NCI-H2081 (cell line): Measurements from ENCODE around the gene UBE2E1.
A peak's percentile ranks its signal among the peaks of the same experiment; 100 is the strongest.

Source experiments
- DNase-seq, 2 experiments: peaks; one replicate each; lab custom pipeline; 2025; lab: John Stamatoyannopoulos, UW

The UBE2E1 gene

DNA sequence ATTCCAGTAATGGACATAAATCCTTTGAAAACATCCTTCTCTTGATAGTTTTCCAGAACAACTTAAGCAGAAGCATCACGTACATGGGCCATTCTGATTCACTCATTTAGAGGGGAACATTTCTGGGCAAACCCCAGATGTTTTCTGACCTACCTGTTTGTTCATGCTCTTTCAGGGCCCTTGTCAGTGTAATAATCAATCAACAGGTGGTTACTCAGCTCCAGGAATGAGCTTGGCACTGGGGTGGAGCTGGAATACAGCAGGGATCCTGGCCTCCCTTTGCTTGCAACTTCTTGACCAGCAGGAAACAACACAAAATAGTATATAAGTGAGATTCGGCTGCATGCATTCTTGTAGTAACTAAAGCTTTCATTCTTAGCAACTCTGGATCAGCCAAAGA lies 9.2 kb upstream of the UBE2E1 start:
- DNase-seq, result no peak

DNA sequence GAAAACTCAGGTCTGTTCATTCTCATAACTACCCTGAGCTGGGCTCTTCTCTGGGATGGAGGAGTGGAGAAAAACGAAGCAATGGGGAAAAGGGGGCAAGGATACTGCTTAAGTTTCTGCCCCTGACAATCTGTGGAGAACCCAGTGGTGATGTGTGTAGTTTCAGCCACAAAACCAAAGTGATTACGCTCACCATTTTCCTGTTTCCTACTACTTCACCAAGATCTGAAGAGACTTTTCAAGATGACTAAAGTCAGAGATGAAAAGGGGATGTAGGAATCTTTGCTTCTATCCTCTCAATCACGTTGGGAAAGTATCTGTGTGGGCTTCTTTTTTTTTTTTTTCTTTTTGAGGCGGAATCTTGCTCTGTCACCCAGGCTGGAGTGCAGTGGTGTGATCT lies 8.3 kb upstream of the UBE2E1 start:
- DNase-seq, result no peak

DNA sequence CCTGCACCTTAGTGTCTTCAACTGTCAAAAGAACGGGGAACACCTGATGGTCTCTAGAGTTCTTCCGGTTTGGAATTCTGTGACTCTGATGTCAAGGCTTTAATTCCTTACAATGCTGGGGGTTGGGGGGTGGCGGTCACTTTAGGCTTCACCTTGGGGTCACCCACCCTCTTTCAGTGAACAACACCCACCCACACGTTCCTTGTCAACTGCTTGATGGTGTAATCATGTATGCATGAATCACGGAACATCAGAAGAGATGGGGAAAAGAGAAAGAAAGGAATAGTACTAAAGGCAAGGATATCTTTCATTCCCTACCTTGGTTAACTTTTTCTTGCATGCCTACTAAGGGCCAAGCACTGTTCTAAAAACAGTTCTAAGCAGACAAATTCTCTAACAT lies 7.3 kb upstream of the UBE2E1 start:
- no peak for DNase-seq

DNA sequence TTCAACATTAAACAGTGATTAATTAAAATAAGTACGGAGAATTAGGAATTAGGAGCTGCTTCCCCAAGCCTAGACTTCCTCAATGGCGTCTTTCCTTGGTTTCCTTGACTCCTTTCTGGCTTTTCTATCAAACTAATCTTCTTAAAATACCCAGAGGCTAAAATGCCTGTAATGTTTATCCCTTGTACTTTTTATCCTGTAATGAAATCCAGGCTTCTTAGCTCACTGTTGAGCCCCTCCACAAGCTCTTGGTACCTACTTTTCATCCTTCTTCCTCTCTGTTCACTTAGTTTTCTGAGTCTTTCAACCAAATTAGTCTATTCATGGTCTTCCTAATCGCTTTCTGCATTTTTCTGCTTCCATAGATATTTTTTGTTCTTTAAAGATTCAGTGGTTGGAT lies 6.9 kb upstream of the UBE2E1 start:
- no peak for DNase-seq

DNA sequence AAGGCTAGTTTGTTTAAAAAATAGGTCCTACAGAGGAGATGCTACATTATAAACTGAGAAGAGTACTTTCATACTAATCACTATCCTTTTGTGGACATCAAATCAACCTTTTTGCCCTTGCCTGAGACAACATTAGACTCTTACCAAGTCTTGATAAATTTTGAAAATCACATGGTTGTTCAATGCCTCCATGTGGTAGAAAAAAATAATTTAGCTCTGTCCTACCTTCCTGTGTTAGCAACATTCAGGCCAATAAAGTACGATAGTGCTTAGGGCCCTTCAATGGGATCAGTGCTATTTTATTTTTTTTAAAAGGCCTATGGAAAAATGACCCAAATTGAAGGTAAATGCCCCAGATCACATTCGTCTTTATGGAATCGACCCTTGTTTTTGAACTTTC lies 5.0 kb upstream of the UBE2E1 start:
- no peak for DNase-seq

DNA sequence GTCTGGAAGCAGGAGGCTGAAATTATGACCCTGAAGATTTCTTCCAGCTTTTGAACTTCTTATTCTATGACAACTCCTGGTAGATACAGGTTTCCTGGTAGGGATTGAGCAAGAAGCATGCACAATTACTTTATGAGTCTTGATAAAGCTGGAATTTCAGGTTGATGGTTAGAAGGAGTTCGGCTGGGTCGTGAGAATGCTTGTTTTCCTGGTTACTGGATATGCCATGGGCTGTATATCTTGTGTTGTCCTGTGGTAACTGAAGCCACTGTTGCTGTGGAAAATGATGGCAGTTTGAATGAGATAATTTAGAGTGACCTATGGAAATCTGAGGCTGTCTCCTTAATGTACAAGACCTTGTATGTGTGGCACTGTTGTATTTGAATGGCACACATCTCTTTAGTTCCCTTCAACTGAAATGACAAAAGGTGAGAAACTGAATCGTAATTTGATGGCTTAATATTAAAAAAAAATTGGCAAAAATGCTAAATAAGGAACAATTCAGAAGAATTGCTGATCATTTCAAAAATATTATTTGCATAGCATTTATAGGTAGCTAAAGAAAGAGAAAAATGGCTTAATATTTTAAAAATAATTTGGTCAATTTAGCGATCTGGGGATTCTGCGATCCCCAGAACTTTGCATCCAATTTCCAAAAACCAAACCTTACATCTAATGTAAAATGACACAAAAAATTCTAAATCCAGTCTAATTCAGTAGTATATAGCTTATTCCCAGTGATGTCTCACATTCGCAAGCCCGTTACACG lies 1.1 kb upstream of the UBE2E1 start:
- no peak for DNase-seq

DNA sequence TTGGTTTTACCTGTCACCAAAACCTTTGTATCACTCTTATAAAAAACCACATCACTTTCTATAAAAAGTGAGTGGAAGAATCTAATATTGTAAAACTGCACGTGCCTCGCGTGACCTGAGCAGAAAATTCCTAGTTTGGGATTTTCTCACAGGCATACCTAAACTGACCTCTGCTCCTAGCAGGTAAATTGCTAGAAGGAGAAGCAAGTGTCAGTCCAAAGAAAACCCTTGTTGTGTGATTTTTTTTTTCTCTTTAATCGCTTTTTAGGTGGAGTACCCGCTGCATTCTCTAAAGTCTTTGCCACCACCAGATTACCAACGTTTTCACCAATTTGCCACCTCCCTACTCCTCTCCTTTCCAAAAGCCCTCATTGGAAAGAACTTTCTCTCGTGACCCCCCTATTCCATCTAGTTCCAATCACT lies 534 bp upstream of the UBE2E1 start:
- DNase-seq, result no peak

DNA sequence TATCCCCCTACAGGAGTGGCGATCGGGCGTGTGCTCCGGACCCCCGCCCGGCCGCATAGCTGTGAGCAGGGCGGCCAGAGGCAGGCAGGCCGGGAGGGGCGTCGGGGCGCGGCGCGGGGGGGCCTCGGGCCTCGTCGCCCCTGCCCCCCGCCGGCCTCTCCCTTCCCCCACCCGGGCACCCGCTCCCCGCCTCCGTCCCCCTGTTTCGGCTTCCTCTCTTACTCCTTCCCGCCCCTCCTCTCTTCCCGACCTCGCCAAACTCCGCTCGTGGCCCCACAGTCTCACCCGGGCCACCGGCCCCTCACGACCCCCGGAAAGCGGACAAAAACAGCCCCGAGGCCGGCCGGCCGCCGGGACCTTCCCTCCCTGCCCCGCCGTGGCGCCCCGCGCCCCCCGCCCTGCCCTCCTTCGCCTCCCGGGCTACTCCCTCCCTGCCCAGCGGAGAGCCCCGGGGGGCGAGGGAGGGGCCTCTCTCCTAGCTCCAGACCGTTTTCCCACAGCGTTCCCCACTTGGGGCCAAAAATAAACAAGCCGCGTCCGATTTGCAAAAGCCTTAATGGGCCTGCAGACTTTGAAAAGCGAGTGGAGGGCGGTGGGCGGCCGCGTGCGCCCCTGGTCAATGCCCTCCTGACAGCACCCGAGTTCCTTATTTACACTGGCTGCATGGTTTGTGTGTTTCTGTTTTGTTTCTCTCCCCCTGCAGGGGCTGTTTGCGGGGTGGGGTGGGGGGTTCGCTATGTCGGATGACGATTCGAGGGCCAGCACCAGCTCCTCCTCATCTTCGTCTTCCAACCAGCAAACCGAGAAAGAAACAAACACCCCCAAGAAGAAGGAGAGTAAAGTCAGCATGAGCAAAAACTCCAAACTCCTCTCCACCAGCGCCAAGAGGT lies 1.0 kb downstream of the UBE2E1 start:
- peak; percentile 40 to 57 for DNase-seq

DNA sequence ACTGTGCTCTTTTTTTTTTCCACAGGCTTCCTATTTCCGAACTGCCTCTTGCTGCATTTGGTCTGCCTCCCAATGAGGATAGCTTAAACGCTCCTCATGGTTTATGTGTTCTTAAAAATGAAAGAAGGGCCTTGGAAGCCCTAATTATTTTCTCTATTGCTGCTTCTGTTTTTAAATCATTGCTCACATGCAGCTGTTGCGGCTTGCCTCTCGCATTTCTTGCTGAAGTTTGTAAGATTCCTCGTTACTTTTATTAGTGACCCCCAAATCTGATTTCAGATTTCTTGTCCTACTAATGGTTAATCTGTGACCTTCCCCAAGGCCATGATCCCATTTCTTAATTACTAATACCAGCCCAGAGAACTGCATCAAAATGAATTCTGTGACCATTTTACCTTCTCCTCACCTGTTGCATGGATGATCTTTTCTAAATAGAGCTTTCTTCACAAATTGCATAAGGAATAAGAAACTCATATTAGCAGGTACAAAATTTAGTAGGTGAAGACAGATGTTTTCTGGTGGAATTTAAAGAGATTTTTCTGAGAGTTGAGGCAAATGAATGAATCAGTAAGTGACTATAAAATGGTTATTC lies 1.8 kb downstream of the UBE2E1 start:
- DNase-seq, result no peak

DNA sequence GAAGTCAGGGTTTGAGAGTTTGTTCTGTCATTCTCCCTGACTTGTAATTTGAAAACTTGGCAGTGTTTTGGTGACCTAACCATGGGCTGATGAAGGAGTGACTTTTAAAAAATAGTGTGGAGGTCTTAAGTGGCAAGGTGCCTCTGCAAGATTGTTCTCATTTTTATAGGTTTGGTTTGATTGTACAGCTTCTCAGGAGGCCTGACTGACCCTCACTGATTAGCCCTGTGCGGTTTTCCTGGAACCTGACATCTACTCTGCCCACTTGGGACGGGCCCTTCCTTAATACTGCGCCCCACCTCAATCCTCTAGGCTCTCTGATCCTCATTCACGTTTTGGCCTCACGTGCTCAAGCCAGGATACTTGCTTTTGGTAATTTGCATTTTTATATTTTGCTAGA lies 2.8 kb downstream of the UBE2E1 start:
- no peak for DNase-seq

DNA sequence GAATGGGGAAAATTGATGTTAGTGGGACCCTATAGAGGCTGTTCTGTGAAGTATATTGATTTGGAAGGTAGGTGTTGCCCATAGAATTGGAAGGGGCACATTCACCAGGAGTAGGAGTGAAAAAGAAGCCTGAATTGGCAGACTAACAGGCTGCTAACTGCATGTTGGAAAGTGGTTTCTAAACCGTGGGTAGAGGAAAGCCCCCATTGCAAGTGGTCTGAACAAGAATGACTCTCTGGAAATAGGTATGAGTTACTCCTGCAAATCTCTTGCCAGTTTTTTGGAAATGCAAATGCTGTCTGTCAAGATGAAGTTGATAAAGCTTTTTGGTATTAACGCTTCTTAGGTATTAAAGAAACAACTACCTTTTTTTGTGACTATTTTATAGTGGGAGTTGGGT lies 3.5 kb downstream of the UBE2E1 start:
- no peak for DNase-seq

DNA sequence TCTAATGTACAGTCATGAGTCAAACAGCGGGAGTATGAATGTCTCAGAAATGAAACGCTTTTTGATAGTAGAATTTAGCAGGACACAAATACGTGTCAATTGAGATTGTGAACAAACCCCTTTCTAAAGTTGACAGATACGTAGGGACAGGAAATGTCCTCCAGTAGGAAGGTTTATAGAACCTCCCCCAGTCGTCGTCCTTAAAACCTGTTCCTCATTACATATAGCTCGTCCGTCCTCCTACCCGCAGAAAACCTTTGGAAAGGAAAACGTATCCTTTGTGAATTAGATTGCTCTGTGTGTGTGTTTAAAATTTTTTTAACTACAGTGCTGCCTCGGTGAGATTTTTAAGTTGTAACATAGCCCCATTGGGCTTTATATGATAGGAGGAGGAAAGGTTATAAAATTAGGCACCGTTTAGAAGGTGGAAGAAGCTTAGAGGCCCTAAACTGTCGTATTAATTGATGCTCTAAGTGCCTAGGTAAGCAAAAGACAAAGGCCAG lies 4.1 kb downstream of the UBE2E1 start:
- peak; percentile 34 to 57 for DNase-seq

DNA sequence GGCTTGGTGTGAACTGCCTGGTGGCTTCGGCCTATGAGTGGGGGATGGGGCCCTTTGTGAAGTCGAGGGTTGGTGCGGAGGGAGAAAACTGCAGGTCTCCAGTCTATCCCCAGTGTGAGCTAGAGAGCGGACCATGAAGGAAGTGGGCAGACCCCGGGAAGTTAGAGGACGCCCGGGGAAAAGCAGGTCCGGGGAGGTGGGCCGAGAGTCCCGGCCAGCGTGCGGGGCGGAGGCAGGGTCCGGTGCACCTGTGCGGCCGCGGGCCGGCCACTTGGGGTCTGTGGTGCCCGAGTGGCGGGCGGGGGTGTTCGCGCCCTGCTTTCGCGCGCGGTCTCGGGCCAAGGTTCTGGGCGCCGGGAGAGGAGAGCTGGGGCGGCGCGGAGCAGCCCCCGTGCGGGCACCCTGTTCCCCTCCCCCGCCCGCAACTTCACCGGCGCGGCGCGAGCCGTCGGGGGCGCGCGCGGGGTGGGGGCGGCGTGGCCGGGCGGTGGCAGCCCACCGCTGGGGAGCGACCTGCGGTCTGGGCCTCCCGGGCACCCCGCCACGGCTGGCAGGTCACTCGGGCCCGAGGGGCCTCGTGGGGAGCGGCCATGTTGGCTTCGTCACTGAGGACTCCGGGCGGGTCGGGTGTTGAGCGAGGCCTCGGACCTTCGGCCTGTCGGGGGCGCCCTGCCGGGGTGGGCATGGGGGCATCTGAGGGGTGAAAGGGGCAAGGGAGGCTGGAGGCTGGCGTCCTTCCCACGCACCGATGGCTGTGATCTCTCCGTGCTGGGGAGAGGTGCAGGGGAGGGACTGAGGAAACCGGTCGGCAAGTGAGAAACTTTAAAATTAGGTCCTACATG lies 4.8 kb downstream of the UBE2E1 start:
- peak; percentile 32 to 57 for DNase-seq

DNA sequence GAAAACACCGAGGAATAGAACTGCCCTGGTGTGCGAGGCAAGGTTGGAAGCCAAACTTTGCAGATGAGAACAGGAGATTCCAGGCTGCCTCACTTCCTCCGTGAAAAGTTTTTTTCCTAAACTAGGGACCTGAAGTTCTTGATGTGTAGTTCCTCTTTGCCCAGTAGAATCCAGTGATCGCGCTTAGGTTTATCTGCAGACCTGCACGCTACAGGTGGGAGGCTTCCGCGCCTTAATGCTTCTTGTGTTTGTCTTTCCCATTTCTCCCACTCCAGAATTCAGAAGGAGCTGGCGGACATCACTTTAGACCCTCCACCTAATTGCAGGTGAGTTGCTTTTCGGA lies 5.4 kb downstream of the UBE2E1 start:
- DNase-seq, result peak; percentile 22 to 39

DNA sequence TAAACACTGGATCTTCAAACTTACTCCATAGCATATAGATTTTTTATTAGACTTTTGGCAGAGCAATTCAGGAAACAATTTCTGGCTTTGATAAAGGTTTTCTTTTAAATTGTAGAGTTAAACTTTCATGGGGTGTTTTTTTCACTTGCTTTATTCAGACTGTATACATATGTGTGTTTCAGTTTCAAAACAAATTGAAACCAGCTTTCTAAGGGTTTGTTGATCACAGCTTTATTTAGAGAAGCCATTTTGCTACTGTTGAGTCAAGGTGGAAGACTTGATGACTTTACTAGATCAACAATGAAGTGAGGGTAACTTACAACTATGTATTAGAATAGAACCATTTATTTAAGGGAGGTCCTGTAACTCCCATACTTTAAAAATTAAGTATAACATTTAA lies 6.2 kb downstream of the UBE2E1 start:
- no peak for DNase-seq

DNA sequence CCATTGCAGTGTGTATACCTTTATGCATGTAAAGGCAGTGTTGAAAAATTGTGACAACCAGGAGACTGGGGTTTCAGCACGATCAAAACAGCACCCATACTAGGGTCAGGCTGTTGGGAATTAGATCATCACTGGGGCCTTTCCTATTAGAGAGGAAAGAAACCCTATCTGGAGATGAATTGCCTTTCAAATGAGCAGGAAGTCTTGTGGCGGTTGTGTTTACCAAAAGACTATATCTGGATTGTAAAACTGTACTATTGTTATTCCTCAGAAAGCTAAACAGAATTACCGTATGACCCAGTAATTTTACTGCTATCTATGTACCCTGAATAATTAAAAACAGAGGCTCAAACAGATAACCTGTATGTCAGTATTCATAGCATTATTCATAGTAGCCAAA lies 10.1 kb downstream of the UBE2E1 start:
- no peak for DNase-seq

DNA sequence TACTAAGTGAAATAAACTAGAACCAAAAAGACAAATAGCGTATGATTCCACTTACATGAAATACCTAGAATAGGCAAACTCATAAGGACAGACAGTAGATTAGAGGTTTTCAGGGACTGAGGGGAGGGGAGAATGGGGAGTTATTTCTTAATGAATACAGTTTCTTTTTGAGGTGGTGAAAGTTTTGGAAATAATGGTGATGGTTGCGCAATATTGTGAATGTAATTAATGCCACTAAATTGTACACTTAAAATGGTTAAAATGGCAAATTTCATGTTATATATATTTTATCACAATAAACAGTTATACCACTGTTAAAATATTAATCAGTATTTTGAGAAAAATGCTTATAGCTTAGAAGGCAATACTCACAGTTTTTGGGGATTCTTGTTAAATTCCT lies 11.0 kb downstream of the UBE2E1 start:
- no peak for DNase-seq

DNA sequence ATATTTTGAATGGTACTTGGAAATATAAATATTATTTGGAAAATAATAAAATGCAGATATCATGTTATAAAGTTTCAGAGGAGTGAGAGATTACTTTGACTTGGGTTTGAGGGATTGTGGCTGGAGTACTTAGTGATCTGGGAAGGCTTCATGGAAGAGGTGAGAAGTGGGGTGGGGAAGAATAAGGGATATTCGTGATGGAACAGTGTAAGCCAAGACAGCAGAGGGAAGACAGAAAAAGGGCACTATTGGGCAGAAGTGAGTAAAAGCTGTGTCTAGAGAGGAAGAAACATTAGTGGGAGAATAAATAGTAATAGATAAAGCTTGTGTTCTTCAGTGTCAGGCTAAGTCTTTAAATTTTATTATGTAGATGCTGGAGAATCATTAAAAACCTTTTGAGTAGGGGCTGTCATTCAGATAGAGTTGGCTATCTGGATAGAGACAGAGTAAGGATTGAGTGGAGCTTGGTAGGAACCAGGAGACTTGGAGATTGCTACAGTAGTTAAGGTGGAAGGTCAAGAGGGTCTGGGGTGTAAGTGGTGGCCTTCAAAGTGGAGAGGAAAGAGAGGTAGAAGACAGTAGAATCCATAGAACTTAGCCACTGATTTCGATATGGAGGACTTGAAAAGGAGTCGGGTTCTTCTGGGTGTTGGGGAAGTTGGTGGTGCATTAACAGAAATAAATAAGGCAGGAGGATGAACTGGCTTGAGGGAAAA lies 11.9 kb downstream of the UBE2E1 start:
- no peak for DNase-seq

DNA sequence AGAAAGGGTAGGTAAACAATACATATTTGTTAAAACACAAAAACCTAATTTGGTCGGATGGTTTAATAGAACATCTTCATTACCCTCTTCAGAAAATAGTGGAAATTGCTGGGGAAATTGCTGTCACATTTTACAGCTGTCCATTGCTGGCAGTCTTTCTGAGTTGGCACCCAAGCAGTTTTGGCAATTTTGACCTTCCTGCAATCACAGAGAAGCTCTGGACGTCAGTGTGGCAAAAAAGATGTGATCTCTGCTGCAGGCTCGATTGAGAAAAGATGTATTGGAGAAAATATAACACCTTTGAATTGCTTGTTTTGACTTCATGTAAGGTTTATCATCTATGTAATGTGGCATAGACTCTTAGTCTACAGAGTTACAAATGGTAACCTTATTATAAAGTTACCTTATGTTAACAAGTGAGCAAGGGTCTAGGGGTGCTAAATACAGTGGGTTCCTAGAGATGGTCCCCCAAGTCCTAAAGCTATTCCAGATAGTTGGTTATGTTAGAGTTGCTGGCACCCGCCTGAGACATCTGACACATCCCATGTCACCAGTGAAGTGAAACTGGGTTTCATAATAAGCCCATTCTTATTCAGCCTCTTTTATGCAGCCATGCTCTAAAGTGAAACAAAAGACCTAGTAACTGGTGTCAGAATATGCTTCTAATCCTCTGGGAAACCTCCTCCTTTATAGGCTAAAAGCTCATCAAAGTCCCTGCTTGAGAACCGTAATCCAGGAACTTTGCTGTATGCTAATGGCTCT lies 14.0 kb downstream of the UBE2E1 start:
- DNase-seq, result no peak

DNA sequence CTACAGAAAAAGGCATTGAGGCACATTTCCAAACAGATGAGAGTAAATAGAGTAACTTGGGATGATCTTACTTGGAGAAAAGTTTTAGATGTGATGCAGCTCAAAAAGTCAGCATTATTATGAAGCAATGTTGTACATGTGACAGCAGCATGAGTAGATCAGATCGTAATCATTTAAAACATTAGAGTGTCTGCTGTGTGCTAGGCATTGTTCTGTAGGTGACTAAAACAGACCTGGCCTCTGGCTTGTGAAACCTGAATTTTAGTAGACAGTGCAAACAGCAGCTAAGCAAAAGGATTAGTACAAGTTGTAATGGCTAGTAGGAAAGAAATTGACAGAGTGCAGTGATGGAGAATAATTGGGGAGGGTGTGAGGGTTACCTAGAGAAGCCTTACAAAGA lies 15.1 kb downstream of the UBE2E1 start:
- DNase-seq, result no peak

DNA sequence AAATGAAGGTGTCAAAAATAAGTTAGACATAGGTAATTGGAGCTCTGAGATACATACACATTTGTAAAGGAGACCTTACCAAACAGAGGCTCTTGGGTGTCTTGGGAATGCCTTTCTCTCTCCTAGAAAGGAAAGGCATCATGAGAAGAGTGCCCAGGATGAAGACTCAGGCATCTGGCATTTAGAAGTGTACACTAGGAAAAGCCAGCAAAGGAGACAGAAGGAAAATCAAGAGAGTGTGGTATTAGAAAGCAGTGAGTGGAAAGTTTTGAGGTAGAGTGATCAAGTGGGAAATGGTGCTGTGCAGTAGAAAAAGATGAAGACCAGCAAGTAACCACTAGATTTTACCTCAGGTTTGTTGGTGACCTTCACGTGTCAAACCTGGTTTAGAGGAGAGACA lies 16.1 kb downstream of the UBE2E1 start:
- DNase-seq, result no peak
